NCI-H1417 (cell line): ENCODE data around the gene CLMN.

ENCODE experiments used
- DNase-seq, 3 experiments: peaks; one replicate each; lab custom pipeline; 2025; lab: John Stamatoyannopoulos, UW

CLMN gene

DNA sequence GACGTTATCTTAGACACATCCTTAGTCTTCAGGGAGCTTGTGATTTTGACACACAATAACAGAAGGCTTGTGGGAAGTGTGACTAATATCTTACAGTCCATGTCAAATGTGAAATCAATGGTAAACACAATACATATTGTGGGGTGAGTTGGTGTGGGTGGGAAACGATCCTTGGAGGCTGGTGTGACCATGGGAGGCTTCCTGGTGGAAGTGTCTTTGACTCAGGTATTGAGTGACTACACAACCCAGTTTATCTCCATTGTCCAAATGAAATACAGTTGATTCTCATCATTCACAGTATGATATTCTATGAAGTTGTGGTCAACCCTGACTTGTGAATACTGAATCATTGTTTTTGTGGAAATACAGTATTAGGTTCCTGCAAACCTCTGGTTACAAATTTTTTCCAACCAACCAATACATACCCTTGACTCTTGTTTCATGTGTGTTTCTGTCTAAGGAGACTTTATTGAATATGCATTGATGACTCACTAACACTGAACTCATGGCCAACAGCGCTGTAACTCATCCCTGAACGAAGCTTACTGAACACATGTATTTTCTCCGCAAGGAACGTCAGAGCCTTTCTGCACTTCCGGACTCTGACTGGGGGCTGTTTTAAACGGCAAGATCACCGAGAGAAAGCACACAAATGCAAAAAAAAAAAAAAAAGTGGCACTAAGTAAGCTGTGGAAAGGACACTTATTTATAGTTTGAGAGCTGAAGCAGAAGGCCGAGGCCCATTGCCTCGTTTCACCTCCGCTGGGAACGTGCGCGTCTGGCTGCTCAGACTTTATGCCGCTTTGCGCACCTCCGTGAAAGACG is 59.0 kb downstream of the CLMN start:
- no peak for DNase-seq

DNA sequence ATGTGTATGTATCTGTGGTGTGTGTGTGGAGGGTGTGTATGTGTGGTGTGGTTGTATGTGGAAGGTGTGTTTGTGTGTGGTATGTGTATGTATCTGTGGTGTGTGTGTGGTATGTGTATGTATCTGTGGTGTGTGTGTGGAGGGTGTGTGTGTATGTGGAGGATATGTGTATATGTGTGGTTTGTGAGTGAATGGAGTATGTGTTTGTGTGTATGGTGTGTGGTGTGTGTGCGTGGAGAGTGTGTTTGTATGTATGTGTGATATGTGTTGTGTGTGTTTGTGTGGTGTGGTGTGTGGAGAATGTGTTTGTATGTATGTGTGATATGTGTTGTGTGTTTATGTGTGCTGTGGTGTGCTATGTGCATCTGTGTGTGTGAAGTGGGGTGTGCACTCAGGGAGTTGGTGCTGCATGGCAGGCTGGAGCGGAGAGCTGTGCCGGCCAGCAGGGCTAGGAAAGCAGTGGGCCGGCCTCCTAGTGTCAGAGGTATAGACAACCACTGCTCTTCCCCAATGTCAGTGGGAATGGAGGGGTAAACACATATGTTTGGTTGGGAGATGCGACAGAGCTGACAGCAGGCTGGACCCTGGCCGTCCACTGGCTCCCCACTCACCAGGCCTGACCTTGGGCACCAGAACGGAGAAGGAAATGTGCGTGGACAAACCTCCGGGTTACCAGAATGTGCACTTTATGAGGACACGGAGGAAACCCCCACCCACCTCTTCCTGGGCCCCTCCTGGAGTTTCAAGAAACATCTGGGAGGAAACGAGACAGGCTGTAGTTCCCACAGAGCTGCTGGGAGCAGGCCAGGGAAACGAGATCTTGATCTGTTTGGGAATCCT is 60.7 kb downstream of the CLMN start:
- no peak for DNase-seq

DNA sequence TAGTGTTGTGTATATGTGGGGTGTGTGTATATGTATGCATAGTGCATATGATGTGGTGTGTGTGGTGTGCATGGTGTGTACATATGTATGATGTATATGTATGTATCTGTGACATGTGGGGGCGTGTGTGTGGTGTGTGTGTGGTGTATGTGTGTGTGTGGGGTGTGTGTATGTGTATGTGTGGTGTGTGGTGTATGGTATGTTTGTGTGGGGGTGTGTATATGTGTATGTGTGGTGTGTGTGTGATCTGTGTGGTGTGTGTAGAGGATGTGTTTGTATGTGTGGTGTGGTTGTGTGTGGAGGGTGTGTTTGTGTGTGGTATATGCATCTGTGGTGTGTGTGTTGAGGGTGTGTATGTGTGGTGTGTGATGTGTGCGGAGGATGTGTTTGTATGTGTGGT is 61.6 kb downstream of the CLMN start:
- DNase-seq: no peak

DNA sequence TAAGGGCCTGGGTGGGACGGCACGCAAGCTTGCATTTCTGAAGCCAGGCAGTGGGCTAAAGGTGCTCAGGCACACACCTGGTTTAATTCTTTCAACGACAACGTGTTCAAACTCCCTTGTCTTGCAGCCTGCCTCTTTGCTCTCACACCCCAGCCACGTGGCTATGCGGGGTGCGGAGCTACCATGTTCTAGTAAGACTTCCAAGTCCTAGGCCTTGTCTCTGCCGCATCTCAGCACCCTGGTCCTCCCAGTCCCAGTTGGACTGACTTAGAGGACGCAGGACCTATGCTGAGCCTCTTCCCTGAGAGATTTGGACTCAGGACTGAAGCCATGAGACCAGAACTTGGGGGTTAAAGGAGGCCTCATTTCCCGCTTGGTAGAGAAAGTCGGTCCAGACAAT is 62.2 kb downstream of the CLMN start:
- DNase-seq: no peak

DNA sequence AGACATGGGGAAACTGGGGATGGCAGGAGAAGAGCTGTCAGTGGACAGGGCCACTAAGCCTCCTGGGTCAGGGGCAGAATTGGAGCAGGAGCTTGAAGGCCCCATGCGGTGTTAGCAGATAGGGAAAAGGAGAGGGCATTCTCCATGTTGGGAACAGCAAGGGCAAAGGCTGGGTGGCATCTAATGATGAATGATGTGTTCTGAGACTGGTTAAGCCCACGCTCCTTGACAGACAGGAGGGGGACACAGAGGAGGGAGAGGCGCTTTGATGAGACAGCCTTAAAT is 63.0 kb downstream of the CLMN start:
- DNase-seq: no peak

DNA sequence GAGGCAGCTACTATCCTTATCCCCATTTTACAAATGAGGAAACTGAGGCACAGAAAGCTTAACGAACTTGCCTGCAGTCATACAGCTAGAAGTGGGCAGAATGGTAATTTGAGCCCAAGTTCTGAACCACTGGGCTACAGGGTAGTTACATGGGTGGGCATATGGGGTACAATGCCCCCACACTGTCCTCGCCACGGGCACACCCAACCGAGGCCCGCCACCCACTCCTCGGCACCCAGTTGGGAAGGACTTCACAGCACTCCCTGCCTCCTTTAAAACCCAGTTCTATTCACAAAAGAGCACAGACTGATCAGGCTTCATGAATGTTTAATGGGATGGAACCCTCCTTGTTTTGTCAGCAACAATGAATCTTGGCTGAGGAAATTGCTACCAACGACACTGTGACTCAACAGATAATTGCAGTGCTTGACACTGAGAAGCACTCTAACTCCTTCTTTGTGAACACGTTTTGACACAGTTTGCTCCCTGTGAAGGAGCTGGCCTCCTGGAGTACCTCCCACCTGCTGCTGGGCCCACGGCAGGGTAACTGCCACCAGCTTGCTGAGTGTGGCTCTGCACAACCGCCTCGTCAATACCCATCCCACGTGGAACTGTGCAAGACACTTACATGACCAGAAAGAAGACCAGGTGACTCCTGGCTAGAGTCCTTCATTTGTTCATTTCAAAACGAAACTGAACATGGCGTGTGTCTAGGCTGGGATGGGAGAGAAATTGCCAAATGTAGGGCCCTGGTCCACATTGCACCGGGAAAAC is 63.5 kb downstream of the CLMN start:
- DNase-seq: peak; percentile 83 to 98 (median 98)

DNA sequence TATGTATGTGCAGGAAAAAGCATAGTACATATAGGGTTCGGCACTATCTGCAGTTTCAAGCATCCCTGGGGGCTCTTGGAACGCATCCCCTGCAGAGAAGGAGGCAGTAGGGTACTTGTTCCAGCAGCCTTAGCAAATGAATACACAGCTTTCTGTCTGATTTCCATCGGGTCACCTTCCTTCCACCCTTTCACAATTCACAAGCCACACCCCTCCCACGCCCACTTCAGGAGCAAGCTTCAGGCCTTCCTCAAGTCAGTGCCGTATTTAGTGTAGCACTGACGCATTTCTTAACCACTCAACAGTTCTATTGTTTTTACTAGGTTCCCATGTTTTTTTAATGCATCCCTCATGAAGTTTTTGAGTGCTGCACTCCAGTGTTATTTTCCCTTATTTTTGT is 64.2 kb downstream of the CLMN start:
- peak; percentile 70 to 98 (median 88) for DNase-seq

DNA sequence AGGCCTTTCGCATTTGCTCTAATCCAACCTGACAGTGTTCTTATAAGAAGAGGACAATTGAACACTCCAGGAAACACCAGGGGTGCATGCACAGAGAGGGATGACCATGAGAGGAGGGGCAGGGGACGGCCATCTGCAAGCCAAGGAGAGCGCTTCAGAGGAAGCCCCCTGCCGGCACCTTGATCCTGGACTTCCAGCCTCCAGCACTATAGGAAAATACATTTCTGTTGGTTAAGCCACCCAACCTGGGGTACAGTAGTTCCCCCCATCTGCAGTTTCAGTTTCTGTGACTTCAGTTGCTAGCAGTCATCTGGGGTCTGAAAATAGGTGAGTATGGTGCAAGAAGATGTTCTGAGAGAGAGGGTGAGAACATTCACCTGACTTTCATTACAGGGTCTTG is 64.7 kb downstream of the CLMN start:
- DNase-seq: peak; percentile 42 to 62 (median 45)

DNA sequence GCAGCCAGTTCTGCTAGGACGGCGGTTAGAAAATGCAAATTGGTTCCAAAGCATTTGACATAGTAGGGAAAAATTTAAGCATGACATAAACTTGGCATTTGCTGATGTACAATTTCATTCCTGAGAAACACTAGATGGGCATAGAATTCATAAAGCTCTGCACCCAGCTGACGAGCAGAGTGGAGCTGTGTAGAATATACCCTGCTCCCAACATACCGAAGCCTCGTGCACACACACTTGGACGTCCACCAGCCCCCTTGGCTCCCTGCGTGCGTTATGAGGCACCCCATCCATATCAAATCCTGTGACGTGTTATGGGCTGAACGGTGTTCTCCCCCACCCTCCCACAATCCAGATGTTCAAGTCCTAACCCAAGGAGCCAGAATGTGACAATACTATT is 65.4 kb downstream of the CLMN start:
- no peak for DNase-seq

DNA sequence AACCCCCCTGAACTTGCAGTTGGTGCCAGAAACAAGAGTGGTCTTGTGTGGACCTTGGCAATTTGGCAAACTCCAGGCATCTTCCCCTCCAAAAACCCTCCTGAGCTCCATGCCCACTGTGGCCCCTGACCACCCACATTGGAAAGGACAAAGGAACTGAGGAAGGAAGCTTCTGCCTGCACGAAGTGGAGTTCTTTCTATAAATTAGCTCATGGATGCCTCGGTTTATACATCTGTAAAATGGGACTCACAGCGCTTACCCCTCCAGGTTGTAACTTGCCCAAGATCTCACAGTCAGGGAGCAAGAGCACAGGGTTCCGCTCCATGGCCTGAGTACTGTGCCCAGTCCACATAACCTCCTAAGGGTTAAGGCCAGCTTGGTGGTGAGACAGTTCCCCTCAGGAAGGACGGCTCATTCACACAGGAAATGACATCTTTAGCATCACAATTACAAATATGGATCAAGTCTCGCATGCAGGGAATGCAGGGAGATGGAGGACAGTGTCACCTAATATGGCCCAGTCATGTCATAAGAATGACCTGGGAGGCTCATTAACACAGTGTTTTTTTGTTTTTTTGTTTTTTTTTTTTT is 66.6 kb downstream of the CLMN start:
- DNase-seq: no peak

DNA sequence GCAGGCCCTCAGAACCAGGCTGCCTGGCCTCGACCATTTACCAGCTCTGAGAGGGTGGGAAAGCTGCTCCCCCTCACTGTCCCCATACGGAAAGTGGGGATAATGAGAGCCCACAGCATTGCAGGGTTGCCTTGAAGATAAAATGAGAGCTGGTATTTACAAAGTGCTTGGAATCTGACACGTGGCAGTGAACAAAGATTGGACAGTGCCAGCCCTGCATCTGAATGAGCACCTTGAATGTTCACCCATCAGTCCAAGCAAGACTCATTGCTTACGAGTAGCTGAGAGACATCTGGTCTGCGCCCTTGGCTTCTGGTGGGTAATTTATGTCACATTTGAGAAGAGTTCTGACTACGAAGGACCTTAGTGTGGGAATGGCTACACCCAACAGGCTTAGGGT is 67.5 kb downstream of the CLMN start:
- no peak for DNase-seq

DNA sequence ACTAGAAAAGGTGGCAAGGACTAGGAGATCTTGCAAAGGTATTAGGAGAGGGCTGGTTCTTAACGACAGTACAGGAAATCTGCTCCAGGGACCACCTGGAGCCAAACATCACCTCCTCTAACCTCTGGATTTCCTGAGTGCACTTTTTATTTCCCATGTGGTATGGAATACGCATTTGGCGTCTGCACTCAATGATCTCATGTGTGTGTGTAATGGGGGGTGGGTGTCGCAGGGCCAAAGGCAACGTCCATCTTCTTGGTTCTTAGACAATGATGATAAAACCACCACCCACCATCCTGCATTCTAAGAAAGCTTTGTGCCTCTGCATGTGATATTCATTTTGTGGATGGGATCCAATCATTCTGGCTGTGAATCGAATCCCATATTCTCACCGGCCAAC is 68.8 kb downstream of the CLMN start:
- DNase-seq: no peak

DNA sequence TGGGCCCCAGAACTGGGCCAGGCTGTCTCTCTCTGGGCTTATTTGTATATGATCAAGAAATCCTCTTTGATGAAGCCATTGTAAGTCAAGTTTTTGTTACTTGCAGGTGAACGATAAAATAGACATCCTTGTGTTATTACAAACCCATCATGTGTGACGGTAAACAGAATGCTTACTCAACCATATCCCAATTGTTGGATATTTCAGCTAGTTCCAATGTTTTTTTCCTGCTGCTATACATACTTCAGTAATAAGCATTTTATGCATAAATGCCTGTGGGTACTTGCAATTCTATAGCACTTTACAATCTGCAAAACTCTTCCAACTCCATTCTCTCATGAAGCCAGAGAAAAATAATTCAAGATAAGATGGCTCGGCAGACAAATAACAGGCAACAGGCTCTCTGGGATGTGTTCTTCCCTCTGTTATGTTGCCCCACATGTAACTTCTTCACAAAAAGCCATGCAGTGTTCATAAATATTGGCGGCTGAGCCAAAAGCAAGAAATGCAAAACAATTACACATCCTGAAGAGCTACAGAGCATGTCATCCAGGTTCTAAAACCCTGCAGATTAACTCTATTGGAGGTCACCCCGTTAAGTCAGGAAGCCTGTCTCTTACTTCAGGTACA is 69.5 kb downstream of the CLMN start:
- DNase-seq: peak in 1 of 3 experiments; percentile 82

DNA sequence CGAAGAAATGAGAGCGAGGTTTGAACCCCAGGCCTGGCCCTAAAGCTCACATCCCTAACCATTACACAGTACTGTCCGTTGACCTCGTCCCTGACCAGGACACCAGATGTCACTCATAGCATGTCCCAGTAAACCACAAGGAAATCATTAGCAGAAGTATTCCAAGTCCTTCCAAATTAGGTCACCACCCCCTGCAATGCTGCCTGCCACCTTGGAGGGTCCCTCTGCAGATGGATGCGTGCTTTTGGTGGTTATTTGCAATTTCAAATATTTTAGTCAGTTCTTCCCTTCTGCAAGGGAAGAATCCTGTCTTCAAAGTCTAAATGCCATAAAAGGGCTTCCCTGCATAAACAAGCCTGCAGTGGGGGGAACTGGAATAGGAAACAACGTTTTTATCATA is 71.3 kb downstream of the CLMN start:
- DNase-seq: no peak

DNA sequence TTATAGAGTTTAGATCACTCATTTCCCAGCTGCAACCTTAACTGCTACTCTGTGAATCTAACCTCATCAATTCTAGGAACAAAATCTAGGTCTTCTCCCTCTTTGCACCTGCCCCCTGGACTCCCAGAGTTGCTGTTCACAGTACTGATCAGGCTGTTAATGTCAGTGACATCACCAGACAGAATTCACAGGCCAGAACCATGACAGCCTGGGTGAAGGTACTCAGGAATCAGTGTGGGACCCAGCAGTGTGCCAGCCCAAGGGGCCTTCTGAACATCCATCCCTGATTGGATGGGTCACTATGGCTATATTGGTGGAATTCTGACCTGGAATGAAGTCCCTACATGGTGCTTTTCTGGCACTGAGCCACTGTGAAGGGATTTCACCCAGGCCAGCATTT is 72.8 kb downstream of the CLMN start:
- no peak for DNase-seq

DNA sequence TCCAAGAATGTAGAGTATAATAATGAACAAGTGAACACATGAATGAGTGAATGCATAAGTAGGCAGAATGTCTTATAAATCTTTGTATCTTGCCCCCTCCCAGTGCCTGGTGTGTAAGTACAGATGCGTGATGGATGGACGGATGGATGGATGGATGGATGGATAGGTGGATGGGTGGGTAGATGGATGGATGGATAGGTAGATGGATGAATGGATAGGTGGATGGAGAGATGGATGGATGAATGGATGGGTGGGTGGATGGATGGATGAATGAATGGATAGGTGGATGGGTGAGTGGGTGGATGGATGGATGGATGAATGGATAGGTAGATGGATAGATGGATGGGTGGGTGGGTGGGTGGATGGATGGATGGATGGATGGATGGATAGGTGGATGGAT is 74.4 kb downstream of the CLMN start:
- no peak for DNase-seq

DNA sequence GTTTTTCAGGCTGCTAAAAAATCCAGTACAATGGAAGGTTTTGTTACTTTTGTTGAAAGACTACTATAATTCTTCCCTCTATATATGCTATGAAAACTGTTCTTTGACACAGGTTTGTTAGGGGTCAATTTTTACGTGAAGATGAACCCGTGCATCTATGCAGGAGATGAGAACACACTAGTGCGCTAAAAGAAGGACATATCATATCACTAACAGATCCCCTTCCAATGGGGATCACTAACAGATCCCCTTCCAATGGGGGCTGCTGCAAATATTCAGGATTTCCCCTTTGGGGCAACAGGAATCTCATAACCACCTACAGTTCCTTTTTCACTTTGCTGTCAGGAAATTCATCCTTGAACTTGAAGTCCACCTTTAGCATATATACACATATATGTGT is 75.1 kb downstream of the CLMN start:
- DNase-seq: no peak

DNA sequence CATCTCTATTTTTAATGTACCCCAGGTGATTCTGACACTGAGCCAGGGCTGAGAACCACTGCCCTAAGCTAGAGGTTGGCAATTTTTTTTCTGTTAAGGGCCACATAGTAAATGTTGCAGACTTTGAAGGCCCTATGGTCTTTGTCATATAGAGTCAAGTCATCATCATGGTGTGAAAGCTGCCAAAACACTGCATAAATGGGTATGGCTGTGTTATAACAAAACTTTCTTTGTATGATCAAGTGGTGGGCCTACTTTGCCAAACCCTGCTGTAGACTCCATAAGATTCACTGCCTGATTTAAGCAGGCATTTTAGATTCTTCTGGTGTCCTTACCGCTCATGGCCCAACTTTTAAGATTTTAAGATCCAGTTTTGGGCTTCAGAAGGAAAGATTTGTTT is 76.8 kb downstream of the CLMN start:
- no peak for DNase-seq

DNA sequence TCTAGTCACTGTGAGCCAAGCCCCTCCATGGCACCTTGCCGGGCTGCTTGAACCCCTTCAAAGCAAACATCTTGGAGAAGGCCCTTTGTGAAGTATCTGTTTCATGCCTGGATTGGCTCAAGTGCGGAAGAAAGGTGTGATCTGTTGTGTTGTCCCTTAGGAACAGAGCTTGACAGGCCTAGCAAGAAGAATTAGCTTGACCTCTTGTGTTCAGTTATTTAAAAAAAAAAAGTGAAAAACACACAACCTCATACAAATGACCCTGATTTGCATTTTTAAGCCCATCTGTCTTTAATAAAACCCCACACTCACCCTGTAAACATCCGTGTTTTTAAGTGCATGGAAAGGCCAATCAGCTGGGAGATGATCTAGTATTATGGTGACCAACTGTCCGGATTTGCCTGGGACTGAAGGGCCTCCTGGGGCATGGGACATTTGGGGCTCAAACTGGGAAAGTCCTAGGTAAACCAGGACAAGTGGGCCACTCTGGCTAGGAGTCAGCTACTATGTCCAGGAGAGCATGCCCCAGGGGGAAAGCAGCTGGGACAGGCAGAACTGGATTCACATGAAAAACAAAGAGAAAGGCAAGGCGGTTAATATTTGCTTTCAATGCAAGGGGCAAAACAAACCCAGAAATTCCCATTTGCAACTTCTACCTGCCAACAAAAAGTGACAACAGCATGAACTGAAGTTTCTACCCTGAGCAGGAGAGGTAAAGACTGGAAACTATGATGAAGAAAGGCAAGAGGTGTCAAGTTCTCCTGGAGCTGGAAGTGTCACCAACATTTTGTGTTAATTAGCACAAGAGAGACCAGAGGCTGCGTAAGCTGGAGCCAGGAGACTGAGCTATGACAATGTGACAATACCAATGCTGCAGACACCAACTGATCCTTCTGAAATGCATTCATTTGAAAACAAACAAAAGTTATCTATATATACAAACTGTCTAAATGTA is 78.6 kb downstream of the CLMN start:
- no peak for DNase-seq

DNA sequence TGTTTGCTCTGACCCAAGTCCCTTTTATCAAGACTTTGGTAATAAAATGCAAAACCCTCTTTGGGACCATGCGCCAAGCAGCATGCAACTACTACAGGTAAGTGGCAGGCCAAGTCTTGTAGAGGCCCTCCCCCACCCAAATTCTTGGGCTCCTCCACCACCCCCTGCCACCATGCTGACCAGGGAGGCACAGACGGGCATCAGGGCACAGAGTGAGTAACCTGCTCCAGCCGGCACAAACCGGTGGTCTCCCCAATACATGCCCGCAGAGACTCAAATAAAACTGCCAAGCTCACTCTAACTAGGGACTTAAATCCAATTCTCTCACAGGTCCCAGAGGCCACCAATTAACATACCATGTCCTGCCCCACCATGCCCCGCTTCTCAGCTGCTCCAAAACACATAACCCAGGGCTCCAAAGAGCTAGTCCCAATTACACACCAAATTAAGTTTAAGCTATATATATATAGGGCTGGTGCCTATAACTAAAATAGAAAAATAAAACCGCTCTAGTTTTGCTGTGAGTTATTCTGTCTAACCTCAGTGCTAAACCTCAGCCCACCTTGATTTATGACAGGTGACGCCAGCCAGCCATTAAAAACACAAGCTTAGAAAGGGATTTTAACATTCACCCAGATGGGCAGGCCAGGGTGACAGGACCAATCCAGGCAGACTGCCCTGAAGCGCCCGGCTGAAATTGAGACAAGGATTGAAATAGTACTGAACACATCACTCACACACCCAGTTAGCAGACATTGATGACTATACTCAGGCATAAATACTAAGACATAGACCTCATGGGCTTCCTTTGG is 81.0 kb downstream of the CLMN start:
- no peak for DNase-seq
